Astrocyte (in vitro differentiated cells and primary cell): ENCODE data around the gene CNKSR2.

ENCODE experiments used
- CTCF ChIP-seq: IDR thresholded peaks from 2 replicates; pipeline ENCODE4 v1.5.1; 2011; ENCODE audit warnings: low read depth, mild to moderate bottlenecking, inconsistent platforms, low read length, moderate library complexity; ENCODE audit not compliant: insufficient read depth
- EZH2 ChIP-seq: IDR thresholded peaks from 2 replicates; pipeline ENCODE4 v1.6.1; 2012; ENCODE audit warnings: mild to moderate bottlenecking, low read length, inconsistent platforms; ENCODE audit not compliant: insufficient read depth

- TF ChIP-seq CTCF (no peak), EZH2 (no peak)
These were observed 38.7 kb downstream of the CNKSR2 start for GRCh38 chrX:21412883-21413282.
